Measurements from ENCODE around the gene GRK5. TPM values are rescaled to one million over a fixed set of nuclear protein-coding genes. Genes with fewer than 3 reads are reported as not detected.

GRK5 gene
- total RNA-seq, 5 donors from 2014 or later (not counting 1 experiment from before 2014, with no cell fraction given) = 21.7 to 36.8 (median 30.6) TPM

GRCh38 chr10:119190954-119191785 is 16.2 kb upstream of the GRK5 start:
- Mint-ChIP-seq H3K36me3 (no peaks in the 10 kb centered on the region), H3K9me3 (no peaks in the 10 kb centered on the region), H3K27ac (no peak overlapping the region), H3K27me3 (no peaks in the 10 kb centered on the region), H3K4me1 (peaks cover 9 to 17% (median 16%) of the 10 kb centered on the region in 3 donors), H3K4me3 (no peak overlapping the region)
- ChIA-PET POLR2A (interaction anchor here in 1 of 2 donors (0.7 kb wide), 1 partner anchor 376 kb away, joined by 3 read pairs; no protein-coding TSS in a partner anchor), CTCF (interaction anchor here in 1 of 2 donors (0.8 to 2.0 kb wide), 2 partner anchors 8 to 161 kb away, joined by 5 to 6 read pairs; no protein-coding TSS in a partner anchor)
- WGBS (ENCODE audit: insufficient coverage) = 25% methylated on average over 2 of the region's 5 CpGs
- Histone ChIP-seq H3K9me3 (no peaks in the 10 kb centered on the region), H3K36me3 (ENCODE audit: control insufficient read depth in 2 of 2, extremely low read depth in 1 of 2, insufficient read depth in 1 of 2, low read length in 1 of 2) (no peaks in the 10 kb centered on the region), H3K27ac (ENCODE audit: low read length) (no peak overlapping the region), H3K4me1 (ENCODE audit: control insufficient read depth in 1 of 2, extremely low read depth in 1 of 2, insufficient read depth in 2 of 2, low read length in 2 of 2) (peaks cover 3 to 8% of the 10 kb centered on the region in 2 experiments), H3K4me3 (ENCODE audit: control insufficient read depth in 1 of 2, extremely low read depth in 1 of 2, low read length in 1 of 2) (no peak overlapping the region), H3K27me3 (replicated peaks in 1 of 2; ENCODE audit: control insufficient read depth in 2 of 2, extremely low read depth in 1 of 2, insufficient read depth in 2 of 2, low read length in 1 of 2) (no peaks in the 10 kb centered on the region)
- ATAC-seq (replicated peaks in 1 of 4) (no peak), DNase-seq (no peak)

GRCh38 chr10:119191881-119192280 is 15.5 kb upstream of the GRK5 start:
- Histone ChIP-seq H3K27me3 (replicated peaks in 1 of 2; ENCODE audit: control insufficient read depth in 2 of 2, extremely low read depth in 1 of 2, insufficient read depth in 2 of 2, low read length in 1 of 2) (no peaks in the 10 kb centered on the region), H3K4me1 (ENCODE audit: control insufficient read depth in 1 of 2, extremely low read depth in 1 of 2, insufficient read depth in 2 of 2, low read length in 2 of 2) (peaks cover 3 to 8% of the 10 kb centered on the region in 2 experiments), H3K4me3 (ENCODE audit: control insufficient read depth in 1 of 2, extremely low read depth in 1 of 2, low read length in 1 of 2) (no peak overlapping the region), H3K36me3 (ENCODE audit: control insufficient read depth in 2 of 2, extremely low read depth in 1 of 2, insufficient read depth in 1 of 2, low read length in 1 of 2) (no peaks in the 10 kb centered on the region), H3K27ac (ENCODE audit: low read length) (no peak overlapping the region), H3K9me3 (no peaks in the 10 kb centered on the region)
- Mint-ChIP-seq H3K27me3 (no peaks in the 10 kb centered on the region), H3K36me3 (no peaks in the 10 kb centered on the region), H3K4me3 (no peak overlapping the region), H3K4me1 (peaks cover 9 to 17% (median 16%) of the 10 kb centered on the region in 3 donors), H3K27ac (no peak overlapping the region), H3K9me3 (no peaks in the 10 kb centered on the region)
- DNase-seq (no peak), ATAC-seq (replicated peaks in 1 of 4) (no peak)
- 38% methylated on average over 1 of the region's 4 CpGs for WGBS (ENCODE audit: insufficient coverage)
- CTCF ChIA-PET = interaction anchor here in 1 of 2 donors (0.7 kb wide), 1 partner anchor 91 kb away, joined by 4 read pairs; no protein-coding TSS in a partner anchor
- POLR2A ChIA-PET = no interaction called here

- H3K4me3 Mint-ChIP-seq = no peak overlapping the region
- H3K27ac ChIP-seq (ENCODE audit: low read length) = no peak overlapping the region
- no peaks in the 10 kb centered on the region for H3K27me3 ChIP-seq (replicated peaks in 1 of 2; ENCODE audit: control insufficient read depth in 2 of 2, extremely low read depth in 1 of 2, insufficient read depth in 2 of 2, low read length in 1 of 2)
- H3K27ac Mint-ChIP-seq = peak overlapping the region in 1 of 2 donors; percentile 44
- H3K4me3 ChIP-seq (ENCODE audit: control insufficient read depth in 1 of 2, extremely low read depth in 1 of 2, low read length in 1 of 2) = no peak overlapping the region
- WGBS (ENCODE audit: insufficient coverage) = 52% methylated on average over 3 of the region's 4 CpGs
- peaks cover 0 to 4% of the 10 kb centered on the region in 2 donors for H3K27me3 Mint-ChIP-seq
- H3K4me1 Mint-ChIP-seq = peaks cover 6 to 10% (median 10%) of the 10 kb centered on the region in 3 donors
- H3K36me3 Mint-ChIP-seq = no peaks in the 10 kb centered on the region
- DNase-seq (no peak), ATAC-seq (replicated peaks in 1 of 4) (peak in 2 of 4 experiments; percentile 9 to 48)
- H3K9me3 ChIP-seq = no peaks in the 10 kb centered on the region
- POLR2A ChIA-PET = interaction anchor here in 1 of 2 donors (0.9 kb wide), 1 partner anchor 107 kb away, joined by 3 read pairs; no protein-coding TSS in a partner anchor
- H3K36me3 ChIP-seq (ENCODE audit: control insufficient read depth in 2 of 2, extremely low read depth in 1 of 2, insufficient read depth in 1 of 2, low read length in 1 of 2) = no peaks in the 10 kb centered on the region
- CTCF ChIA-PET = interaction anchor here (0.5 to 2.9 kb wide), 7 partner anchors 9 to 228 kb away, joined by 3 to 18 read pairs (median 4); no protein-coding TSS in a partner anchor
- no peaks in the 10 kb centered on the region for H3K9me3 Mint-ChIP-seq
- H3K4me1 ChIP-seq (ENCODE audit: control insufficient read depth in 1 of 2, extremely low read depth in 1 of 2, insufficient read depth in 2 of 2, low read length in 2 of 2) = no peaks in the 10 kb centered on the region
Measured at GRCh38 chr10:119197921-119198320, 9.4 kb upstream of the GRK5 start.

DNA sequence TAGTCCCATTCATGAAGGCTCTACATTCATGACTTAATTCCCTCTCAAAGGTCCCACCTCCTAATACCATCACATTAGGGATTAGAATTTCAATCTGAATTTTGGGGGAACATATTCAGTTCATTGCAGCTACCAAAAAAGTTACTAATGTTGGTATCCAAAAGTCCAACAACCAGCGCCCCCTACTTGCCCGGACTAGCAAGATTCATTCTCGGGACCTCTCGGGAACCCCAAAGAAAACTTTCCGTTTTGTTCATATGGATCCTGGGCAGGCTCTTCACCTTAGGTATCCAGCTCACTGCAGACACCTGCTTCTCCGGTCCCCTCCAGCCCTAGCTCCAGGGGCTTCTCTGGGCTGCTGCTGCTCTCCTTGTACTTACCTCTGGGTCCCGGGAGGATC is 8.9 kb upstream of the GRK5 start:
- Histone ChIP-seq H3K9me3 (no peaks in the 10 kb centered on the region), H3K27ac (ENCODE audit: low read length) (no peak overlapping the region), H3K4me3 (ENCODE audit: control insufficient read depth in 1 of 2, extremely low read depth in 1 of 2, low read length in 1 of 2) (no peak overlapping the region), H3K27me3 (replicated peaks in 1 of 2; ENCODE audit: control insufficient read depth in 2 of 2, extremely low read depth in 1 of 2, insufficient read depth in 2 of 2, low read length in 1 of 2) (no peaks in the 10 kb centered on the region), H3K4me1 (ENCODE audit: control insufficient read depth in 1 of 2, extremely low read depth in 1 of 2, insufficient read depth in 2 of 2, low read length in 2 of 2) (no peaks in the 10 kb centered on the region), H3K36me3 (ENCODE audit: control insufficient read depth in 2 of 2, extremely low read depth in 1 of 2, insufficient read depth in 1 of 2, low read length in 1 of 2) (no peaks in the 10 kb centered on the region)
- peaks cover 6 to 10% (median 10%) of the 10 kb centered on the region in 3 donors for H3K4me1 Mint-ChIP-seq
- no peak overlapping the region for H3K4me3 Mint-ChIP-seq
- H3K36me3 Mint-ChIP-seq = no peaks in the 10 kb centered on the region
- CTCF ChIA-PET = interaction anchor here (0.5 to 2.9 kb wide), 13 partner anchors 8 to 247 kb away, joined by 3 to 18 read pairs (median 4); no protein-coding TSS in a partner anchor
- ATAC-seq (replicated peaks in 1 of 4) (no peak), DNase-seq (peak in 10 of 35 experiments; percentile 13 to 47 (median 22))
- WGBS (ENCODE audit: insufficient coverage) = 58% methylated on average over 6 of the region's 7 CpGs
- POLR2A ChIA-PET = interaction anchor here in 1 of 2 donors (0.9 kb wide), 1 partner anchor 108 kb away, joined by 3 read pairs; no protein-coding TSS in a partner anchor
- no peaks in the 10 kb centered on the region for H3K9me3 Mint-ChIP-seq
- H3K27me3 Mint-ChIP-seq = peaks cover 0 to 4% of the 10 kb centered on the region in 2 donors
- H3K27ac Mint-ChIP-seq = peak overlapping the region in 1 of 2 donors; percentile 44

DNA sequence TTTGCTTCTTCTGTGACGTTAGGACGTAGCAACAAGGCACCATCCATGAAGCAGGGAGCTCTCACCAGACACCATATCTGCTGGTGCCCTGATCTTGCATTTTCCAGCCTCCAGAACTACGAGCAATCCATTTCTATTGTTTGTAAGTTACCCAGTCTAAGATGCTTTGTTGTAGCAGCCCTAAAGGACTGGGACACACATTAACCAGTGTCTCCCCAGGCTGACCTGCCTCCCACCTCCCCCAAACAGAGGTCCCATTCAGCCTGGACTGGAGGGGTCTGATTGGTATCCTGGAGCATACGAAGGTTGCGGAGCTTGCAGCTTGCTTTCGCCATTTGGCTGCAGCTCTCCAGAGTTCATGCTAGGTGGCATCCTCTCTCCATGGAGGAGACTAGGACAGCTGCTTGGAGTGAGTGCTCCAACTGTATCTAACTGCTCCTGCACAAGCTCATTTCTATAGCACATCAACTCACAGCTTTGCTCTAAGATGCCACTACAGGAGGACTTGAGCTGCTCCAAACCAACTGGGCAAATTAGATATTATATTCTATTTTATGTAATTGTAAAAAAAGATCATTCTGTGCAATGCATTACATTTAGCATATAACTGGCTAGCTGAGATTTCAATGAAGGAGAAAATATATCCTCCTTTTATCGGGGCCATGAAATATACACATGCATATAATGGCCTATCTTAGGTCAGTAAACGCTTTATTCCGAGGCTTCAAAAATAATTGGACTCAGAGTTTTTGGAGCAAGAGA is 8.0 kb upstream of the GRK5 start:
- peak; percentile 73 to 95 (median 80) for ATAC-seq (replicated peaks in 1 of 4)
- H3K36me3 ChIP-seq (ENCODE audit: control insufficient read depth in 2 of 2, extremely low read depth in 1 of 2, insufficient read depth in 1 of 2, low read length in 1 of 2) = no peaks in the 10 kb centered on the region
- H3K27ac Mint-ChIP-seq = no peak overlapping the region
- no peak overlapping the region for H3K4me3 Mint-ChIP-seq
- no peak overlapping the region for H3K27ac ChIP-seq (ENCODE audit: low read length)
- H3K27me3 Mint-ChIP-seq = peaks cover 0 to 4% of the 10 kb centered on the region in 2 donors
- POLR2A ChIA-PET = interaction anchor here in 1 of 2 donors (0.9 kb wide), 1 partner anchor 220 kb away, joined by 3 read pairs; no protein-coding TSS in a partner anchor
- DNase-seq = peak in 27 of 35 experiments; percentile 15 to 71 (median 37)
- no peaks in the 10 kb centered on the region for H3K9me3 ChIP-seq
- peaks cover 6 to 10% (median 10%) of the 10 kb centered on the region in 3 donors for H3K4me1 Mint-ChIP-seq
- H3K4me3 ChIP-seq (ENCODE audit: control insufficient read depth in 1 of 2, extremely low read depth in 1 of 2, low read length in 1 of 2) = no peak overlapping the region
- H3K27me3 ChIP-seq (replicated peaks in 1 of 2; ENCODE audit: control insufficient read depth in 2 of 2, extremely low read depth in 1 of 2, insufficient read depth in 2 of 2, low read length in 1 of 2) = no peaks in the 10 kb centered on the region
- H3K4me1 ChIP-seq (ENCODE audit: control insufficient read depth in 1 of 2, extremely low read depth in 1 of 2, insufficient read depth in 2 of 2, low read length in 2 of 2) = no peaks in the 10 kb centered on the region
- H3K9me3 Mint-ChIP-seq = no peaks in the 10 kb centered on the region
- 54% methylated on average over 7 of the region's 9 CpGs for WGBS (ENCODE audit: insufficient coverage)
- no peaks in the 10 kb centered on the region for H3K36me3 Mint-ChIP-seq
- CTCF ChIA-PET = interaction anchor here (0.5 to 2.9 kb wide), 28 partner anchors 7 to 660 kb away, joined by 3 to 18 read pairs (median 4); no protein-coding TSS in a partner anchor

DNA sequence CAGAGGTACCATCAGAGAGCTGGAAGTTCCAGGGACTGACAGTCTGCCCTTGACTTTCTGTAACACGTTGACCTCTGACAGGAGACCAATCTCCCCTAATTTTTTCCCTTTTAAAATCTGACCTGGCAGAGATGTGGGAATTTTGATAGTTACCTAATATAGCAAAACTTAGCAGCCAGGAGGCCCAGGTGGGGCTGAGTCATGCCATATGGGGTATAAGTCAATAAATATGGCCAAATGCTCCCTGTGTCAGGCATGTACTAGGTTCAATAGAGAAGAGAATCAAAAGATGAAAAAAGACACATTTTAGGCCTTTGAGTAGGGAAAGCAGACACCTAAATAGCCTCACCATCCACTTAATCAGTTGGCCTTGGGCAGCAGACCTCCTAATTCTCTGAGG is 6.1 kb upstream of the GRK5 start:
- Histone ChIP-seq H3K9me3 (no peaks in the 10 kb centered on the region), H3K27ac (ENCODE audit: low read length) (no peak overlapping the region), H3K27me3 (replicated peaks in 1 of 2; ENCODE audit: control insufficient read depth in 2 of 2, extremely low read depth in 1 of 2, insufficient read depth in 2 of 2, low read length in 1 of 2) (no peaks in the 10 kb centered on the region), H3K4me3 (ENCODE audit: control insufficient read depth in 1 of 2, extremely low read depth in 1 of 2, low read length in 1 of 2) (no peak overlapping the region), H3K4me1 (ENCODE audit: control insufficient read depth in 1 of 2, extremely low read depth in 1 of 2, insufficient read depth in 2 of 2, low read length in 2 of 2) (peaks cover 0 to 7% of the 10 kb centered on the region in 2 experiments), H3K36me3 (ENCODE audit: control insufficient read depth in 2 of 2, extremely low read depth in 1 of 2, insufficient read depth in 1 of 2, low read length in 1 of 2) (no peaks in the 10 kb centered on the region)
- peaks cover 0 to 4% of the 10 kb centered on the region in 2 donors for H3K27me3 Mint-ChIP-seq
- no peak for ATAC-seq (replicated peaks in 1 of 4)
- ChIA-PET POLR2A (interaction anchor here (0.6 to 0.7 kb wide), 2 partner anchors 9 to 166 kb away, joined by 3 read pairs; no protein-coding TSS in a partner anchor), CTCF (no interaction called here)
- DNase-seq = no peak
- H3K36me3 Mint-ChIP-seq = no peaks in the 10 kb centered on the region
- H3K9me3 Mint-ChIP-seq = no peaks in the 10 kb centered on the region
- no peak overlapping the region for H3K4me3 Mint-ChIP-seq
- H3K27ac Mint-ChIP-seq = no peak overlapping the region
- peaks cover 10 to 15% (median 14%) of the 10 kb centered on the region in 3 donors for H3K4me1 Mint-ChIP-seq
- WGBS (ENCODE audit: insufficient coverage) = no CpG with 5 or more reads among the region's 1 CpG
